Mesendoderm (in vitro differentiated cells): ENCODE results near the gene NKD1.
A peak's percentile ranks its signal among the peaks of the same experiment; 100 is the strongest.

Source experiments
- DNase-seq: peaks from one replicate; pipeline ENCODE4 v3.0.0; 2013
- H2AK5ac ChIP-seq: 2 replicates; pipeline ENCODE4 v1.6.1; 2013; ENCODE audit warnings: low read length, inconsistent platforms
- H2BK120ac ChIP-seq: 2 replicates; pipeline ENCODE4 v1.6.1; 2013; ENCODE audit warnings: low read depth, mild to moderate bottlenecking, low read length, moderate library complexity, mixed read lengths
- H2BK15ac ChIP-seq: replicated peaks from 2 replicates; pipeline ENCODE4 v1.6.1; 2013; ENCODE audit warnings: low read depth, mild to moderate bottlenecking, moderate library complexity
- H2BK5ac ChIP-seq: 2 replicates; pipeline ENCODE4 v1.6.1; 2013; ENCODE audit warnings: low read length, inconsistent platforms
- H3K18ac ChIP-seq: 2 replicates; pipeline ENCODE4 v1.6.1; 2013; ENCODE audit warnings: mild to moderate bottlenecking, low read length, mixed read lengths
- H3K23ac ChIP-seq: one replicate; pipeline ENCODE4 v1.6.1; 2013; ENCODE audit warnings: low read length
- H3K27ac ChIP-seq: 2 replicates; pipeline ENCODE4 v1.5.1; 2013; ENCODE audit warnings: low read depth, mild to moderate bottlenecking, inconsistent platforms, low read length, moderate library complexity
- H3K27me3 ChIP-seq: 2 replicates; pipeline ENCODE4 v1.6.1; 2013; ENCODE audit warnings: low read length, control low read depth, mild to moderate bottlenecking, inconsistent platforms; ENCODE audit not compliant: insufficient read depth, poor library complexity
- H3K36me3 ChIP-seq: 2 replicates; pipeline ENCODE4 v1.6.1; 2013; ENCODE audit warnings: low read length, inconsistent platforms; ENCODE audit not compliant: control insufficient read depth, insufficient read depth
- H3K4ac ChIP-seq: one replicate; pipeline ENCODE4 v1.6.1; 2013; ENCODE audit warnings: low read depth, mild to moderate bottlenecking, low read length, moderate library complexity
- H3K4me1 ChIP-seq: 2 replicates; pipeline ENCODE4 v1.6.1; 2013; ENCODE audit warnings: low read depth, low read length, inconsistent platforms; ENCODE audit not compliant: control insufficient read depth
- H3K4me2 ChIP-seq: 2 replicates; pipeline ENCODE4 v1.6.1; 2013; ENCODE audit warnings: low read length
- H3K4me3 ChIP-seq: 2 replicates; pipeline ENCODE4 v1.5.1; 2013; ENCODE audit warnings: mild to moderate bottlenecking, low read length
- H3K56ac ChIP-seq: one replicate; pipeline ENCODE4 v1.6.1; 2013; ENCODE audit warnings: low read length
- H3K79me1 ChIP-seq: 2 replicates; pipeline ENCODE4 v1.6.1; 2013; ENCODE audit warnings: low read length, inconsistent platforms
- H3K79me2 ChIP-seq: 2 replicates; pipeline ENCODE4 v1.6.1; 2013; ENCODE audit warnings: mild to moderate bottlenecking, low read length; ENCODE audit not compliant: control insufficient read depth, insufficient read depth
- H3K9ac ChIP-seq: 2 replicates; pipeline ENCODE4 v1.6.1; 2013; ENCODE audit warnings: low read length, inconsistent platforms
- H4K5ac ChIP-seq: one replicate; pipeline ENCODE4 v1.6.1; 2013; ENCODE audit warnings: low read length
- H4K8ac ChIP-seq: one replicate; pipeline ENCODE4 v1.6.1; 2013; ENCODE audit warnings: low read depth, mild to moderate bottlenecking, control low read depth, low read length, moderate library complexity
- WGBS: extraction: QIAGEN DNeasy Blood & Tissue Kit; methylation state at CpG from one replicate; pipeline ENCODE4 v1.1.7; 2013; ENCODE audit warnings: low lambda C conversion rate, missing lambda C conversion rate; ENCODE audit not compliant: insufficient coverage; ENCODE audit errors: extremely low coverage; 5-methylcytosine and 5-hydroxymethylcytosine counted together

Gene NKD1

GRCh38 chr16:50506543-50506937, 41.7 kb upstream of the NKD1 start:
- H3K27ac ChIP-seq: no peak overlapping the region
- H2BK120ac ChIP-seq: no peak overlapping the region
- H2AK5ac ChIP-seq: no peak overlapping the region
- H3K27me3 ChIP-seq: no peaks in the 10 kb centered on the region
- H3K36me3 ChIP-seq: no peaks in the 10 kb centered on the region
- H2BK15ac ChIP-seq: no peak overlapping the region
- H3K56ac ChIP-seq: no peak overlapping the region
- H3K23ac ChIP-seq: no peak overlapping the region
- peak overlapping the region; percentile 19 for H3K4ac ChIP-seq
- no peak overlapping the region for H2BK5ac ChIP-seq
- WGBS: no CpG with 5 or more reads among the region's 4 CpGs
- H3K79me1 ChIP-seq: no peaks in the 10 kb centered on the region
- no peak overlapping the region for H4K8ac ChIP-seq
- no peak overlapping the region for H3K4me3 ChIP-seq
- DNase-seq: no peak
- H3K9ac ChIP-seq: no peak overlapping the region
- no peaks in the 10 kb centered on the region for H3K79me2 ChIP-seq
- no peak overlapping the region for H3K18ac ChIP-seq
- H4K5ac ChIP-seq: no peak overlapping the region
- H3K4me1 ChIP-seq: no peaks in the 10 kb centered on the region
- H3K4me2 ChIP-seq: no peak overlapping the region

GRCh38 chr16:50507397-50507796, 40.8 kb upstream of the NKD1 start:
- no peak overlapping the region for H3K23ac ChIP-seq
- H3K27ac ChIP-seq: no peak overlapping the region
- no peak for DNase-seq
- no peak overlapping the region for H2AK5ac ChIP-seq
- H4K5ac ChIP-seq: no peak overlapping the region
- H2BK5ac ChIP-seq: no peak overlapping the region
- H3K79me2 ChIP-seq: no peaks in the 10 kb centered on the region
- no peak overlapping the region for H3K4ac ChIP-seq
- no peak overlapping the region for H3K18ac ChIP-seq
- no peak overlapping the region for H3K4me2 ChIP-seq
- no CpG with 5 or more reads among the region's 3 CpGs for WGBS
- no peaks in the 10 kb centered on the region for H3K79me1 ChIP-seq
- no peaks in the 10 kb centered on the region for H3K36me3 ChIP-seq
- no peak overlapping the region for H3K56ac ChIP-seq
- H4K8ac ChIP-seq: no peak overlapping the region
- H3K27me3 ChIP-seq: no peaks in the 10 kb centered on the region
- no peak overlapping the region for H3K9ac ChIP-seq
- H3K4me3 ChIP-seq: no peak overlapping the region
- no peak overlapping the region for H2BK120ac ChIP-seq
- no peak overlapping the region for H2BK15ac ChIP-seq
- H3K4me1 ChIP-seq: no peaks in the 10 kb centered on the region

GRCh38 chr16:50509521-50510341, 38.5 kb upstream of the NKD1 start:
- Histone ChIP-seq H4K5ac (no peak overlapping the region), H3K23ac (no peak overlapping the region), H2BK5ac (no peak overlapping the region), H3K79me1 (no peaks in the 10 kb centered on the region), H3K4me3 (no peak overlapping the region), H3K79me2 (no peaks in the 10 kb centered on the region), H3K9ac (no peak overlapping the region), H3K27me3 (no peaks in the 10 kb centered on the region), H4K8ac (no peak overlapping the region), H3K4ac (no peak overlapping the region), H2BK120ac (no peak overlapping the region), H3K18ac (no peak overlapping the region), H3K4me1 (no peaks in the 10 kb centered on the region), H3K27ac (no peak overlapping the region), H3K36me3 (no peaks in the 10 kb centered on the region), H2BK15ac (no peak overlapping the region), H2AK5ac (no peak overlapping the region), H3K4me2 (no peak overlapping the region), H3K56ac (no peak overlapping the region)
- DNase-seq: peak; percentile 70
- no CpG with 5 or more reads among the region's 10 CpGs for WGBS

GRCh38 chr16:50515218-50515617, 33.0 kb upstream of the NKD1 start:
- no peak overlapping the region for H4K8ac ChIP-seq
- H3K4me2 ChIP-seq: no peak overlapping the region
- H2BK15ac ChIP-seq: no peak overlapping the region
- no peaks in the 10 kb centered on the region for H3K79me2 ChIP-seq
- H2BK120ac ChIP-seq: no peak overlapping the region
- H3K23ac ChIP-seq: no peak overlapping the region
- DNase-seq: no peak
- H3K27me3 ChIP-seq: no peaks in the 10 kb centered on the region
- no CpG with 5 or more reads among the region's 1 CpG for WGBS
- no peak overlapping the region for H2BK5ac ChIP-seq
- H3K79me1 ChIP-seq: no peaks in the 10 kb centered on the region
- H3K4ac ChIP-seq: no peak overlapping the region
- no peak overlapping the region for H2AK5ac ChIP-seq
- no peak overlapping the region for H3K4me3 ChIP-seq
- H3K4me1 ChIP-seq: no peaks in the 10 kb centered on the region
- no peak overlapping the region for H3K56ac ChIP-seq
- no peak overlapping the region for H3K9ac ChIP-seq
- no peaks in the 10 kb centered on the region for H3K36me3 ChIP-seq
- H3K18ac ChIP-seq: no peak overlapping the region
- H3K27ac ChIP-seq: no peak overlapping the region
- no peak overlapping the region for H4K5ac ChIP-seq

GRCh38 chr16:50516401-50516800, 31.8 kb upstream of the NKD1 start:
- no peak overlapping the region for H3K4me3 ChIP-seq
- no peak overlapping the region for H4K8ac ChIP-seq
- no peak overlapping the region for H3K23ac ChIP-seq
- H3K27me3 ChIP-seq: no peaks in the 10 kb centered on the region
- H2AK5ac ChIP-seq: no peak overlapping the region
- no peaks in the 10 kb centered on the region for H3K79me2 ChIP-seq
- H3K56ac ChIP-seq: no peak overlapping the region
- no peaks in the 10 kb centered on the region for H3K4me1 ChIP-seq
- H2BK5ac ChIP-seq: no peak overlapping the region
- no peak overlapping the region for H3K4ac ChIP-seq
- H3K18ac ChIP-seq: no peak overlapping the region
- no peak overlapping the region for H2BK15ac ChIP-seq
- no peak overlapping the region for H2BK120ac ChIP-seq
- H4K5ac ChIP-seq: no peak overlapping the region
- H3K4me2 ChIP-seq: no peak overlapping the region
- no peak for DNase-seq
- no peak overlapping the region for H3K27ac ChIP-seq
- H3K36me3 ChIP-seq: no peaks in the 10 kb centered on the region
- H3K9ac ChIP-seq: no peak overlapping the region
- no peaks in the 10 kb centered on the region for H3K79me1 ChIP-seq

GRCh38 chr16:50516890-50517289, 31.3 kb upstream of the NKD1 start:
- no CpG with 5 or more reads among the region's 1 CpG for WGBS

More at GRCh38 chr16:50516890-50517289, 31.3 kb upstream of the NKD1 start:
- Histone ChIP-seq H3K79me1 (no peaks in the 10 kb centered on the region), H3K36me3 (no peaks in the 10 kb centered on the region), H4K5ac (no peak overlapping the region), H3K18ac (no peak overlapping the region), H2AK5ac (no peak overlapping the region), H3K23ac (no peak overlapping the region), H2BK5ac (no peak overlapping the region), H4K8ac (no peak overlapping the region), H2BK15ac (no peak overlapping the region), H3K79me2 (no peaks in the 10 kb centered on the region), H3K9ac (no peak overlapping the region), H3K4me3 (no peak overlapping the region), H3K4me2 (no peak overlapping the region), H3K56ac (no peak overlapping the region), H3K4me1 (peaks cover 4% of the 10 kb centered on the region), H3K27me3 (no peaks in the 10 kb centered on the region), H3K4ac (no peak overlapping the region), H3K27ac (no peak overlapping the region), H2BK120ac (no peak overlapping the region)
- no peak for DNase-seq
